Panc1 (cell line): Measurements from ENCODE around the gene CFAP210.

Experiments
- POLR2AphosphoS5 ChIP-seq: IDR thresholded peaks from 2 replicates; pipeline ENCODE4 v1.6.1; 2012; ENCODE audit warnings: mild to moderate bottlenecking, low read depth, low read length, moderate library complexity
- TF ChIP-seq, protein P1 (sequence below): fragments of 450-650 bp; IDR thresholded peaks from 2 replicates; pipeline ENCODE4 v1.5.1; 2017; ENCODE audit warnings: mild to moderate bottlenecking

GRCh38 chr2:169716238-169716886, 22.2 kb upstream of the CFAP210 start:
- no peak for TF ChIP-seq POLR2AphosphoS5
- TF ChIP-seq, protein P1, sequence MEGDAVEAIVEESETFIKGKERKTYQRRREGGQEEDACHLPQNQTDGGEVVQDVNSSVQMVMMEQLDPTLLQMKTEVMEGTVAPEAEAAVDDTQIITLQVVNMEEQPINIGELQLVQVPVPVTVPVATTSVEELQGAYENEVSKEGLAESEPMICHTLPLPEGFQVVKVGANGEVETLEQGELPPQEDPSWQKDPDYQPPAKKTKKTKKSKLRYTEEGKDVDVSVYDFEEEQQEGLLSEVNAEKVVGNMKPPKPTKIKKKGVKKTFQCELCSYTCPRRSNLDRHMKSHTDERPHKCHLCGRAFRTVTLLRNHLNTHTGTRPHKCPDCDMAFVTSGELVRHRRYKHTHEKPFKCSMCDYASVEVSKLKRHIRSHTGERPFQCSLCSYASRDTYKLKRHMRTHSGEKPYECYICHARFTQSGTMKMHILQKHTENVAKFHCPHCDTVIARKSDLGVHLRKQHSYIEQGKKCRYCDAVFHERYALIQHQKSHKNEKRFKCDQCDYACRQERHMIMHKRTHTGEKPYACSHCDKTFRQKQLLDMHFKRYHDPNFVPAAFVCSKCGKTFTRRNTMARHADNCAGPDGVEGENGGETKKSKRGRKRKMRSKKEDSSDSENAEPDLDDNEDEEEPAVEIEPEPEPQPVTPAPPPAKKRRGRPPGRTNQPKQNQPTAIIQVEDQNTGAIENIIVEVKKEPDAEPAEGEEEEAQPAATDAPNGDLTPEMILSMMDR: no peak
